NCI-H510A (cell line): ENCODE results near the gene PRRT1B.
"Not testable (repeated sequence)": the region's sequence is repeated elsewhere in the genome, so short reads cannot be mapped to it uniquely, and the experiment has no call there.

Source experiments
- DNase-seq: peaks from one replicate; lab custom pipeline; 2025; lab: John Stamatoyannopoulos, UW

The PRRT1B gene

GRCh38 chr9:131550465-131550864 lies 5.1 kb downstream of the PRRT1B start:
- DNase-seq, result not testable (repeated sequence)

- DNase-seq, result no peak
Observed at GRCh38 chr9:131552030-131552429, 6.7 kb downstream of the PRRT1B start.

- DNase-seq, result no peak
Observed at GRCh38 chr9:131554087-131554842, 8.9 kb downstream of the PRRT1B start.

- no peak for DNase-seq
Observed at GRCh38 chr9:131554843-131555351, 9.6 kb downstream of the PRRT1B start.

GRCh38 chr9:131555841-131556673 lies 10.7 kb downstream of the PRRT1B start:
- no peak for DNase-seq

- DNase-seq, result no peak
Observed at GRCh38 chr9:131557855-131558548, 12.7 kb downstream of the PRRT1B start.

GRCh38 chr9:131559421-131560000 lies 14.2 kb downstream of the PRRT1B start:
- DNase-seq, result no peak

- no peak for DNase-seq
Observed at GRCh38 chr9:131562032-131562959, 17.0 kb downstream of the PRRT1B start.

- no peak for DNase-seq
Observed at GRCh38 chr9:131565369-131565768, 20.0 kb downstream of the PRRT1B start.

GRCh38 chr9:131566158-131566557 lies 20.8 kb downstream of the PRRT1B start:
- DNase-seq, result no peak

GRCh38 chr9:131567910-131568309 lies 22.6 kb downstream of the PRRT1B start:
- DNase-seq, result no peak

- no peak for DNase-seq
Observed at GRCh38 chr9:131574730-131575640, 29.7 kb downstream of the PRRT1B start.

- no peak for DNase-seq
Observed at GRCh38 chr9:131575946-131576853, 30.9 kb downstream of the PRRT1B start.

- no peak for DNase-seq
Observed at GRCh38 chr9:131577005-131578000, 32.0 kb downstream of the PRRT1B start.

- DNase-seq, result no peak
Observed at GRCh38 chr9:131578021-131578420, 32.7 kb downstream of the PRRT1B start.

- no peak for DNase-seq
Observed at GRCh38 chr9:131578731-131579504, 33.6 kb downstream of the PRRT1B start.

GRCh38 chr9:131579789-131580211 lies 34.5 kb downstream of the PRRT1B start:
- no peak for DNase-seq
